NAMALWA (cell line): Measurements from ENCODE around the gene EXOC3L1.
A peak's percentile ranks its signal among the peaks of the same experiment; 100 is the strongest.

Experiments used
- DNase-seq: peaks from one replicate; pipeline ENCODE4 v3.0.0-alpha.2; 2015; ENCODE audit warnings: low spot score

EXOC3L1 gene

DNA sequence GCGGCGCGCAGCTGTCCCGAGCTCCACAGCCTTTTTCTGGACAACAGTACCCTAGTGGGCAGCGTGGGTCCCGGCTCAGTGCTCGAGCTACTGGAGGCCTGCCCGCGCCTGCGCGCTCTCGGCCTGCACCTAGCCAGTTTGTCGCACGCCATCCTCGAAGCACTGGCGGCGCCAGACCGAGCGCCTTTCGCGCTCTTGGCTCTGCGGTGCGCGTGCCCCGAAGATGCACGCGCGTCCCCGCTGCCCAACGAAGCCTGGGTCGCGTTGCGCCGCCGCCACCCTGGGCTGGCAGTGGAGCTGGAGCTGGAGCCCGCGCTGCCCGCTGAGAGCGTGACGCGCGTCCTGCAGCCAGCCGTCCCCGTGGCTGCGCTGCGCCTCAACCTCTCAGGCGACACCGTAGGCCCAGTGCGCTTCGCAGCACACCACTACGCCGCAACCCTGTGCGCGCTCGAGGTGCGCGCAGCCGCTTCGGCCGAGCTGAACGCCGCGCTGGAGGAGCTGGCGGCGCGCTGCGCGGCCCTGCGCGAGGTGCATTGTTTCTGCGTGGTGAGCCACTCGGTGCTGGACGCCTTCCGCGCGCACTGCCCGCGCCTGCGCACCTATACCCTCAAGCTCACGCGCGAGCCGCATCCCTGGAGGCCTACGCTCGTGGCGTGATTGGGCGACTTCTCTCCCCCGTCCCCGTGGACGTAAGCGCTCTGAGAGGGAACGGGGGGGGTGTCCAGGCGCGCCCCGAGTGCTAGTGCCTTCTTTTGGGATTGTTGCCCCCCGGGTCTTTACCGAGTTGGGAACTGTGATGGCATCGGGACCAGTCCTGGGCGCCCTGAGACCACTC is 26.6 kb downstream of the EXOC3L1 start:
- DNase-seq: no peak

DNA sequence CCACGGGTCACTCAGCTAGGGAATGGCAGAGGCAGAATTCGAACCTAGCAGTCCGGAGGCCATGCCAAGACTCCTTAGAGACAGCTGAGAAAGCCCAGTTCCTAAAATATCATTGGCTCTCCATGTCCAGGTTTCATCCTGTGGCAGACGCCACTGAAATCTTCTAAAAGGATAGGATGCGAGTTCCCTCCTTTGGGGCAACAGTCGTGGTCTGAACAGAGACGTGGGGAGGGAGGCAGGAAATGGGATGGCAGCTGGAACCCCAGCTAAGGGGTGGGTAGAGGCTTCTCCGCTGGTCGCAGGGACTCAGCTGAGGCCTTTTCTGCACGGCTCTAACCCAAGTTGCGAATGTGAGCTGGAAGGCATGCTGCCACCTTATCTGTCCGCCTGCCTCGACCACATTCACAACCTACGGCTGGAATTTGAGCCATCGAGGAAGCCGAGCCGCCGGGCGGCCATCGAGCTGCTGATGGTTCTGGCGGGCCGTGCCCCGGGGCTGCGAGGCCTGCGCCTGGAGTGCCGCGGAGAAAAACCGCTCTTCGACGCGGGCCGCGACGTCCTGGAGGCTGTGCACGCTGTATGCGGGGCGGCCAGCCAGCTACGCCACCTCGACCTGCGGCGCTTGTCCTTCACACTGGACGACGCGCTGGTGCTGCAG is 27.3 kb downstream of the EXOC3L1 start:
- peak; percentile 19 for DNase-seq

DNA sequence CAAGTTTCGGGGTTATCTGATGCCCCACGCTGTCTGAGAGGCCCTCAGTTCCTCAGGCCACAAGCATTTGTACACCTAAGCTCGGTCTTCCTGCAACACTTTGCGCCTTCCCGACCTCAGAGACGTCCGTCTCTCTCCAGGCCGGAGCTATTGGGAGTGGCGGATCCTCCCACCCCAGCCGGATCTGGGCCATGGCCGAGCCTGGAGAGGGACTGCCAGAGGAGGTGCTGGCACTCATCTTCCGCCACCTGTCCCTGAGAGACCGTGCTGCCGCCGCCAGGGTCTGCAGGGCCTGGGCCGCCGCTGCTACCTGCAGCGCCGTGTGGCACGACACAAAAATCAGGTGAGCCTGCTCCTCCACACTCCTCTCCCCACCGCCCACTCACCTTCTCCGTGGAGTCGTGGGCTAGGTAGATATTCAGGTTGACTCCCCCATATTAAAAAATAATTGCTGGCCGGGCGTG is 28.3 kb downstream of the EXOC3L1 start:
- no peak for DNase-seq

DNA sequence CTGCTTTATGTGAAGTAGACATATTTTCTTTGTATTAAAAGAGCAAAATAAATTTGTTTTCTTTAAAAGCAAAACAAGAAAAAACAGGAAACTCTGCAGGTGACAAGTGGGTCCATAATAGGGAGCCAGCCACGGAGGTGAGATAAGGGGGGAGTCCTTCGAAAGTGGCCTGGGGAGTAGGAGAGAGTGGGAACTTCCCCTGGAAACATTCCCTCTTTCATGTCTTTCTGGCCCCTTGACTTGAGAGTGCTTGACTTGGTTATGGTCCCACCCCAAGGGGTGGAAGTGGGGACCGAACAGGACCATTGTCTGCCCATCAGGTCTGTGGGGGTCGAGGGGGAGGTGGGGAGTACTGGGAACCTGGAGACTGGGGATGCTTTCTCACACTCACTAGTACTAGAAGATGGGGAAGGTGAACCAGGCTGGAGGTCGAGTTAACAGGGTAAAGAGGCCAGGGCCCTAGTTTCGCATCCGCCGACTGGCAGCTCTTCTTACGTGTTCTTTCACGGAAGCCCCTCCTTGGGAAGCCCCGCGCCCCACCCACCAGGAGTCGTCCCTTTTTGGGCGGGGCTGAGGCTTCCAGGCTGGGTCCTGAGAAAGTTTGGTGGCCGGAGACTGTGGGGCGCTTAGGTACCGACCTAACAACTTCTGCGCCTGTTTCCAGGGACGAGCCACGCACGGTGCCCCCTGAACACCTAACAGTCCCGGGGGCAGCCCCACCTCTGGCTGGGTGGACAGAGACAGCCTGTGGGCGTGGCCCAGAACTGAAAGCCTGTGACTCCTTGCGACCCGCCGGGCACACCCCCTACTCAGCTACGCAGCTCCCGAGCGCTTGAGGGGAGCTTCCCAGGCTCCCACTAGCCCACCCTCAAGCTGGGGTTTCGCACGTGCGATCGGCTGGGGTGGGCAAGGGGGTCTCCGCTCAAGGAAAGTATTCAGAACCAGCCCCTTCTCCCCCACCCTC is 31.0 kb downstream of the EXOC3L1 start:
- DNase-seq: peak; percentile 81

DNA sequence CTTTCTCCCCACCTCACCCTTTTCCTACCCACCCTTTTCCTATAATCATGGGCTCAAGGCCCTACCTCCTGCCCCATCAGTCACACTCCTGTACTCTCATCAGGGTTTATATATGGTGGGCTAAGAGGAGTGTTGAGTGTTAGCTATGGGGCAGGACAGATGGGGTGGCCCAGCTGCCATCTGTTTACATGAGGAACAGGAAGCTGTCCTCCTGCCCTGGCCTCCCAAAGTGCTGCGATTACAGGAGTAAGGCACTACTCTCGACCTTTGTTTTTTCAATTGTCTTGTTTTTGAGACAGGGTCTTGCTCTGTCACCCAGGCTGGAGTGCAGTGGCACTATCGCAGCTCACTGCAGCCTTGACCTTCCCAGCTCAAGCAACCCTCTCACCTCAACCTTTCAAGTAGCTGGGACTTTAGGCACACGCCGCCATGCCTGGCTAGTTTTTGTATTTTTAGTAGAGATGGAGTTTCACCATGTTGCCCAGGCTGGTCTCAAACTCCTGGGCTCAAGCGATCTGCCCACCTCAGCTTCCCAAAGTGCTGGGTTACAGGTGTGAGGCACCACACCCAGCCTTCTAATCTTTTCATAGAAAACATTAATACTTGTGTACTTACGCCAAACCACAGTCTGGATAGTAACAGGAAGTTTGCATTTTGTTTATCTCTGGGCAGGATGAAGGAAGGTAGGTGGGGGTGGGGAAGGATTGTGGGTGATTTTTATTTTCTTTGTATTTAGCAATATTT is 31.9 kb downstream of the EXOC3L1 start:
- no peak for DNase-seq

DNA sequence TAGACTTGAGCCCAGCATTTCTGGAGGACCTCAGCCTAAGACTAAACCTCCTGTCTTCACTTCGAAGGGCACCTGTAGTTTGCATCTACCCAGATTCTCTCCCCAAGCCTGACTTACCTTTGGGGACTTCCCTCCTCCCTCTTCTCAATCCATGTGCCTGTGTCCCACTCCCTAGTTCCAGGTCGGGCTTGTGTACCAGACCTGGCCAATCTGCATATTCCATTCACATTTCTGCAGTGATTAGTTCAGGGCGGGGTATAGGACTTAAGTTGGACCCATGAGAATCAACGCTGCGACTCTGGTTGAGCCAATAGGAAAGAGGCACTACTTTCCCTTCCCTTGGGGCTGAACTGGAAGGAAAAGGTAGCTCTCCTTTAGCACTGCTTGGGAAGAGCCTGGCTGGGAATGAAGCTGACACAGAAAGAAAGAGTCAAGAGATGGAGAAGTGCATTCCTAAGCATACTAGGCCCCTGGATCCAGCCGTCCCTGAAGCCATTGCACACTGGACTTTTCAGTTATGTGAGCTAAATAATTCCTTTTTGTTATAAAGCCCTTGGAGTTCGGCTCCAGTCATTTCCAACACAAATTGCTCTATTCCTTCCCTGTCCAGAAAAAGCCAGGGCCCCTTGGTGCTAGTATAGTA is 32.7 kb downstream of the EXOC3L1 start:
- DNase-seq: no peak

DNA sequence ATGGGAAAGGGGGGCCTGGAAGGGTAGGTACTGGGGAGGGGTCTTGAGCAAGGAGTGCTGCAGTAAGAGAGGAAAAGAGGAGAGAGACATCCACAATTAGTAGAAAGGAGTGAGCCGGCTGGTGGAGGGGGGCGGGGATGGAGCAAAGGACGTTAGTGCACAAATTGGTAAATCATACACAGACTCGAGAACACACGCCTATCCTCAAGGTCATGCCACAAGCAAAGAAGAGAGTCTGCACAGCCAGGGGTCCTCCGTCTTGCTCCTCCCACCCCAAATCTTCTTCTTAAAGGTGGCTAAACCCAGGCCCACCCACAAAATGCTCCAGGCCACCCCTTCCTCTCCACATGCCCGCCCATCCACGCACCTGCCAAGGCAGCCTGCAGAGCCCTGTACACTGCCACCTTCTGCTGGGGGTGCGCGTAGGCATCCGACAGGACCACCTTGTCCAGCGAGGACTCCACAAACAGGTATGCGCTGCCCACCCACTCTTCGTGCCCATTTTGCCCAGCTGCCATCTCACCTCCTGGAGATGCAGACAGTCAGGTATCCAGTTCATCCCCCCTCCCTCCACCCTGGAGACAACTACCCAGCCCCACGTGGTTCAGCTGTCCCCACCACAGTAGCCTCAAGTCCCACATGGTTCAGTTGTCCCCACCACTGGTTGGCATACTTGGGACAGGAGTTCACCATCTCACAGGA is 33.6 kb downstream of the EXOC3L1 start:
- peak; percentile 31 for DNase-seq

DNA sequence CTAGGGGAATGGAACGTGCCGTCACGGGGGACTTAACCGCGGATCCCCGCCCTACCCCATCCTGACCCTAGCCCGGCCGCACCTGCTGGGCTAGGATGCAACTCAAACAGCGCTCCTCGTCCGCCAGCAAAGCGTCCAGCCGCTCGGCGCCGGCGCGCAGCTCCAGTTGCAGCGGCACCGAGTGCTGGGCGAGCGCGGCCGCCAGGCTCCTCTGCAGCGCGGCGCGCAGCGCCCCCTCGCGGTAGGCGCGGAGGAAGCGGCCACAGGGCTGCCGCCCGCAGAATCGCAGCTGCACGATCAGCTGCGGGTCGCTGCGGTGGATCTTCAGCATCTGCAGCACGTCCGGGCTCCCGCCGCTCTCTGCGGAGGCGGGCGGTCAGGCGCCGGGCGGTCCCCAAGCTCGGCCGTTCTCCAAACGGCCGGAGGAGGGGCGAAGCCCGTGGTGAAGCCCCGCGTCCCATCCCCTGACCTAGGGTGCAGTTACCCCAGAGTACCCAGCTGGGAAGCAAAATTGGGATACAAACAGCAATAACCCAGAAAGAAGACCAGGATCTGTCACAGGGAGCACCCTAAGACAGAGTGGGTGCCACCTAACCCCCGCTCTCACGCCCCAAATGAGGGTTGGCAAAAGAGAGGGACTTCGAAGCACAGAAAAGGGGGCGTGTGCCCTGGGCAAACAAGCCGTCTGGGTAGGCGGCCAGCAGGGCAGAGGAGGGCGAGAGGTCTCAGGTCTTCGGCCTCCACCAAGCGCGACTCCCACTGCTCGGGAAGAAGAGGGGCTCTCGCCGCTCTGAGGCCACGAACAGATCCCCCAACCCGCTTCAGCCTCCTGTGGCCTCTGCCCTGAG is 34.4 kb downstream of the EXOC3L1 start:
- DNase-seq: peak; percentile 88

DNA sequence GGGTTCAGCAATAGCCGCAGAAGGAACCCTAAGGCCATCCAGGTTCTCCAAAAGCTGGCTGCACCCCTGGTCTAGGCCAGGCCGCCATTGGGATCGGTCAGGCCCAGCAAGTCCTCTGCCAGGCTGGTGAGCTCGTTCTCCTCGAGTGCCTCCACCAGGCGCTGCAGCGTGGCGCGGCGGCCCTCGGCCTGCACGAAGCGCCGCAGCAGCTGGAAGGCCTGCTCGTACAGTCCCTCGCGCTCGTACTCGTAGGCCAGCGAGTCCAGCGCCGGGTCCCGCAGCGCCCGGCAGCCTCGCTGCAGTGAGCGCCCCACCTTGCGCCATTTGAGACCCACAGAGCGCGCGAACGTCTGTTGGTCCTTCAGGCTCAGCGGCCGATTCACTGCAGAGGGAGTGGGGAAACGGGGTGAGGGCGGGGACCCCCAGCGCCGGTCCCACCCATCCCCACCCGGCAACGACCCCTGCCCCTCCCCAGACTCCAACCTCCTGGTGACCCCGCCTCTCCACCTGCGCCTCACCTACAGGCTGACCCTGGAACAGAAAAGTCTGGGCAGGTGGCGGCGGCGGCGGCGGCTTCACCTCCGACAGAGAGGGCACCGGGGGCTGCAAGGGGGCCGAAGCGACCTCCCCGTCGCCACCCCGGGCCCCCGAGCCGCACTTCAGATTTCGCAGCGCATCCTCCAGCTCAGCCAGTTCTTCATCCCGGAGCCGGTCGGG is 35.2 kb downstream of the EXOC3L1 start:
- no peak for DNase-seq

DNA sequence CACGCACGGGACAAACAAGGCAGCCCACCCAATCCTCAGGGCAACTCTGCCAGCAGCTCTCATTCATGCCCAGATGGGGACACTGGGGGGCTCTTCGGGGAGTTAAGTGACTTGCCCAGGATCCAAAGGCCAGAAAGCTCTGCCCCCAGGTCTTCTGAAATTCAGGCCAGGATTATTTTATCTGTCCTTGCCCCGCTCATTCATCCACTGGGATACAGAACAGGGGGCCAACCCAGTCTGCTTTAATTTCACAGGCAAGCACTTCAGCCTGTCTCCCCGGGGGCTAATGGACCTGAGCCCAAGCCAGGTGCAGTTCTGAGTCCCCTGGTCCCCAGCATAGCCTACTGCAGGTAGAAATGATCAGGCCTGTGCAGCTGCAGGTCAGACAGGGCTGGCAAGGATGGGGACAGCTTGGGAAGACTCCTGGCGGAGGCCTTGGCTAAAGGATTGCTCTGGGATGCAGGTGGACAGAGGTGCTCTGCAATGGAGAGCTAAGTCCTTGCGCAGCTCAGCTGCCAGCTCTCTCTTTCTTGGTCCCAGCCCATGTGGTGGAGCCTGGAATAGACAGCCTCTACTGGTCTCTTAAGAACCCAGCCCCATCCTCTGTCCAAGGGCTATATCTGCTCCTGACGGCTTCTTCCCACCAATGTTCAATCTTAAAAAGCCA is 38.4 kb downstream of the EXOC3L1 start:
- DNase-seq: no peak

DNA sequence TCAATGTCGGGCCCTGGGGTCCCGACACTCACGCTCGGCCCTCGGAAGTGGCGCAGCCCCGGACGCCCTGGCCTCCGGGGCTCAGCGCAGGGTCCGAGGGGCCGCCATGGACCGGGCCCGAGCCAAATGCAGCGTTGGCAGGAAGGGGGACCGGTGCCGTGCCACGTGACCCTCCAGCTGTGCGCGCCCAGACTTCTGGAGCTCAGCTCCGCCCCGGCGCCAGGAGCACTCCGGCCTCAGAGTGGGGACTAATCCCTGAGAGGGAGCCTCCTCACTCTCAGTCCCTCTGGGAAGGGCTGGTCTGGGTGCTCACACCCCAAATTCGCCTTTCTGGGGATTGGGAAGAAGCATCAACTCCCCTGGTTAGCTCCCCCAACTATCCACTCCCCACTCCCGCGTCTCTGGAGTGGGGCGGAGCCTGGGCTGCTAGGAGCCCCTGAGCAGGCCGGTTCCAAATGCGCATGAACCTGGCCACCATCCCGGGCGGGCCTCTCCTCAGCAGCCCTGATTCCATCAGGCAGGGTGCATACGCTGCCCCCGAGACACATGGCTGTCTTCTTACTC is 39.0 kb downstream of the EXOC3L1 start, which contains the start of gene B3GNT9:
Gene B3GNT9, minus strand, starts transcription at position 166 of the 564 bp plus-strand sequence. CDS start 513 bp downstream, outside the sequence.
- DNase-seq: no peak

DNA sequence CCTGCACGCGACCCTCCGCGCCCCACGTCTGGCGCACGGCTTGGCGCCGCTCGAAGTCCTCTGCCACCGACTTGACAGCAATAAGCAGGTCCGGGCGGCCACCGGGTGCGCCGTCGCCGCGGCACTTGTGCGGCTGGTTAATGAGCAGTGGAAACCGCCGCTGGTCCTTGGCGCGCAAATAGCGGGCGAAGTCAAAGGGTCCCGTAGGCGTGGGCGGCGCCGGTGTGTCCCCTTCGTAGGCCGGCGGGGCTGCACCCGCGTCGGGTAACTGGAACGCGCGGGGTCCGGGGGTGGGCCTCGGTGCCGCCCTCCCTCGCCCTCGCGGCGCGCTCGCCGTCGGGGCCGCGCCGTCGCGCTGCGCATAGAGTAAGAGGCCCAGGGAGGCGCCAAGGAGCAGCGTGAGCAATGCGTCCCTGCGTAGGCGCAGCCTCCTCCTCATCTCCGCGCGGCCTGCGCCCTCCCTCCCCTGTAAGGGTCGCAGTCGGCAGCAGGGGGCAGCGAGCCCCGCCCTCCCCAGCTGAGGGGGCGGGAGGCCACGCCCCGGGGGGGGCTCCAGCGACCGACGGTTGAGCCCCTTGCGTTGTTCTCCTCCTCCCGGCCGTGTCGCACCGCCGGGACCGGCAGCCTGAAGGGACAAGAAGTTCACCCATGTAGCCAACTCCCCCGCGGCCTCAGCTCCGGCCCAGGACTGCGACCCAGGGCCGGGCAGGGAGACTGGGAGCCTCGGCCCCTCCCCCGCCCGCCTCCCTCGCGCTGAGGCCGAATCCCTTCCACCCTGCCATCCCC is 39.7 kb downstream of the EXOC3L1 start:
- no peak for DNase-seq

DNA sequence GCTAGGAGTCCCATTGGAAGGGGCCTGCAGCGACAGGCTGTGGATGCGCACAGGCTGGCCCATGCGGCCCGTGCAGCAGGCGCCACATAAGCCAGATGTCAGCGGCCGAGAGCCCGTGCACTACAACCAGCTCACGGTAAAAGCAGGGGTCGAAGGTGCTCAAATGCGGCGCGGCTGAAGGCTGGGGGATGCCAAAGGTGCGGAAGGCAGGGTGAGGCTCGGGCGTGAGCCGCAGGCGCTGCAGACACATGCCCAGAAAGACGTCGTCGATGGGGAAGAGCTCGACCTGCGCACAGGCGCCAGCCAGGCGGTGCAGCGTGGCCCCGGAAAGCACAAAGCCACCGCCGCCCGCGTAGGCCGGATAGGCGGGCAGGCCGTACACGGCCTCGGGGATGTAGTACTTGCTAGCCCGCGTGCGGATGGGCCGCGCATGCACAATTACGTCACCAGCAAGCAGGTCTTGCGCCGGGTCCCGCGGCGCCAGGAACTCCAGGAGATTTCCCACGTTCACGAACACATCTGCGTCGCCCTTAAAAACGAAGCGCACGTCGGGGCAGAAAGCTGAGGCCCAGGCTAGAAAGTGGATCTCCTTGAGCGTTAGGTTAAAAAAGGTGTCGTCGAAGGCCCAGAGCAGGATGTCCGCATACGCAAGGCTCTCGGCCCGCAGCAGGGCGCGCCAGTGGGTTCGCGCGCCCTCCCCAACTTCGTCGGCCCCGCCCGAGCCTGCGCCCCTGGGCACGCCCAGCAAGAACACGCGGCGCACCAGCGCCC is 40.5 kb downstream of the EXOC3L1 start:
- no peak for DNase-seq

DNA sequence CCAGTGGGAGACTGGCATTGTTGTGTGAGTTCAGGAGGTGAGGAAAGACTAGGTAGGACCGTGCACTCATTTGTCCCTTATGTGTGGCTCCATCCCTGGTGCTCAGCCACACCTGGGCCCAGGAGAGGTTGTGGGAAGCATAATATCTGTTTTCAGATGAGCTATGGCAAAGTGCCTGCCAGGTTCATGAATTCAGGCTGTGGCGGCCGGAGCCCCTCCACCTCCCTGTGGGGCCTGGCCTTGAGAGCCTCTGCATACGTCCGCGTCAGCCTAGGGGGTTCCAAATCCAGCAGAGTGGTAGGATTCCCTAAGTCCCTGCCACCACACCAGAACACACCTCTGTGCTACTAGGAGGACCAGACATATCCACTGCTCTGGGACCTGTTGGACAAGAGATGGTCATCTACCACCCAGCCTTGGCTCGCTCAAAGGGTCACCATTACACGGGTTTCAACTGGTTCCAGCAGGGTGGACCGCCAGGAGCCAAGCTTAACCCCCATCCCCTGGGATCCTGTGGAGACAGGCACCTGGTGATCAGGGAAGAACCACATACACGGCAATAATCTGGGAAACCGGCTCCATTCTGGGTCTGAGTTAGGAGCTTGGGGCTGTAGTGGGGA is 41.2 kb downstream of the EXOC3L1 start:
- no peak for DNase-seq

DNA sequence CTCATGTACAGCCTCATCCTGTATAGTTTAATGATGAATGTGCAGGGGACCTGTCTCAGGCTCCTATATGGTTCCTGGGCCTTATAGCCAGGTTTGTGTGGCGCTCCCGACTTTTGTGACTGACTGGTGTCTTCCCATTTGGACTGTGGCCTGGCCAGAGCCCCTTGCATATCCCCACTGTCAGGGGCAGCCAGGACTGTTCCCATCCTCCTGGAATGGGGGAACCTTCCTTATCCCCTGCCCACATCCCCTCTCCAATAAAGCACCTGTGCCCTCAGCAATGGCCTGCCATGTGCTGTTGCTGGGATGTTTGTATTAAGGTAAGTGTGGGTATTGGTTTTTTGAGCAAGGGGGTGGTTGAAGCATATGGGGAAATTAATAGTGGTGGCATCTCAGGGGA is 41.7 kb downstream of the EXOC3L1 start:
- DNase-seq: no peak
